Brain microvascular endothelial cell (primary cell): ENCODE results near the gene ELOVL1.

ENCODE experiments used
- DNase-seq: peaks from one replicate; pipeline ENCODE4 v3.0.0-alpha.2; 2020
- H3K27ac ChIP-seq: fragments of 250-450 bp; sonication (Bioruptor Pico); 2 replicates; pipeline ENCODE4 v1.5.1; 2020; ENCODE audit warnings: mild to moderate bottlenecking, moderate library complexity
- H3K27me3 ChIP-seq: fragments of 250-450 bp; sonication (Bioruptor Pico); replicated peaks from 2 replicates; pipeline ENCODE4 v1.5.1; 2020; ENCODE audit warnings: mild to moderate bottlenecking
- H3K36me3 ChIP-seq: fragments of 250-450 bp; sonication (Bioruptor Pico); replicated peaks from 2 replicates; pipeline ENCODE4 v1.5.1; 2020; ENCODE audit warnings: mild to moderate bottlenecking
- H3K4me3 ChIP-seq: 2 replicates; pipeline ENCODE4 v1.5.1; 2011; ENCODE audit warnings: low read depth, mild to moderate bottlenecking, control low read depth, low read length, moderate library complexity
- in situ Hi-C: cut with HindIII; loops from 2 replicates; pipeline ENCODE4 v1.10.0; 2017; ENCODE audit warnings: low sequenced_read_pairs, low pct_ligation_motif_present
- TF ChIP-seq, protein P1 (sequence below): IDR thresholded peaks from 2 replicates; pipeline ENCODE4 v1.5.1; 2011; ENCODE audit warnings: low read depth, mild to moderate bottlenecking, moderate library complexity, low read length, control low read depth, inconsistent platforms; ENCODE audit errors: missing control alignments

The ELOVL1 gene

DNA sequence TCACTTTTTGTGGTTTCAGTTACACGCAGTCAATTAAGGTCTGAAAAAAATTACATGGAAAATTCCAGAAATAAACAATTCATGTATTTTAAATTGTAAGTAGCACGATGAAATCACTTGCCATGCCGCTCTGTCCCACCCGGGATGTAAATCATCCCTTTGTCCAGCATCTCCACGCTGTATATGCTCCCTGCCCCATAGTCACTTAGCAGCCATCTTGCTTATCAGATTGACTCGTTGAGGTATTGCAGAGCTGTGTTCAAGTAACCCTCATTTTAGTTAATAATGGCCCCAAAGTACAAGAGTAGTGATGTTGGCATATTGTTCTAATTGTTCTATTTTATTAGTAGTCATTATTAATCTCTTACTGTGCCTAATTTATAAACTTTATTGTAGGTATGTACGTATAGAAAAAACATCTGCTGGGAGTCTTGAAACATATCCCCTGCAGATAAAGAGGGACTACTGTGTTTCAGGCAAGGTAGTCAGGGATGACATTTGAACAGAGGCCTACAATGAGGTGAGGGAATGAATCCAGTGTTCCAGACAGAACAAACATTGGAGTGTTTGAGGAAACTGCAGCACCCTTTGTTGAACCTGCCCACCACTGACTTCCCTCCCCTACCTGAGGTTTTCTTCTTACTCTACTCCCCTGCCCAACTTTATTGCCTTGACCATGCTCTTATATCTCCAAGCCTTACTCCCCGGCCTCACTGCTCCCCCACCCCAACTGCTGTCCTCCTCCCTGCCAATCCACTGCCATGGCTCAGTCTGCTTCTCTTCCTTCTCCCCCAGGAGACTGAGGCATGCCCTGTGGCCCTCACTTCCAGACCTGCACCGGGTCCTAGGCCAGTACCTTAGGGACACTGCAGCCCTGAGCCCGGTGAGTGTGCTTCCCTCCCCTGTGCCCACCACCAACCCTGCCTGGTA is 16.1 kb downstream of the ELOVL1 start:
- DNase-seq, result no peak
- Histone ChIP-seq H3K27me3 (no peaks in the 10 kb centered on the region), H3K4me3 (no peak overlapping the region), H3K36me3 (no peaks in the 10 kb centered on the region), H3K27ac (no peak overlapping the region)
- in situ Hi-C loops, result no loop called here
- TF ChIP-seq, protein P1, sequence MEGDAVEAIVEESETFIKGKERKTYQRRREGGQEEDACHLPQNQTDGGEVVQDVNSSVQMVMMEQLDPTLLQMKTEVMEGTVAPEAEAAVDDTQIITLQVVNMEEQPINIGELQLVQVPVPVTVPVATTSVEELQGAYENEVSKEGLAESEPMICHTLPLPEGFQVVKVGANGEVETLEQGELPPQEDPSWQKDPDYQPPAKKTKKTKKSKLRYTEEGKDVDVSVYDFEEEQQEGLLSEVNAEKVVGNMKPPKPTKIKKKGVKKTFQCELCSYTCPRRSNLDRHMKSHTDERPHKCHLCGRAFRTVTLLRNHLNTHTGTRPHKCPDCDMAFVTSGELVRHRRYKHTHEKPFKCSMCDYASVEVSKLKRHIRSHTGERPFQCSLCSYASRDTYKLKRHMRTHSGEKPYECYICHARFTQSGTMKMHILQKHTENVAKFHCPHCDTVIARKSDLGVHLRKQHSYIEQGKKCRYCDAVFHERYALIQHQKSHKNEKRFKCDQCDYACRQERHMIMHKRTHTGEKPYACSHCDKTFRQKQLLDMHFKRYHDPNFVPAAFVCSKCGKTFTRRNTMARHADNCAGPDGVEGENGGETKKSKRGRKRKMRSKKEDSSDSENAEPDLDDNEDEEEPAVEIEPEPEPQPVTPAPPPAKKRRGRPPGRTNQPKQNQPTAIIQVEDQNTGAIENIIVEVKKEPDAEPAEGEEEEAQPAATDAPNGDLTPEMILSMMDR, result no peak

DNA sequence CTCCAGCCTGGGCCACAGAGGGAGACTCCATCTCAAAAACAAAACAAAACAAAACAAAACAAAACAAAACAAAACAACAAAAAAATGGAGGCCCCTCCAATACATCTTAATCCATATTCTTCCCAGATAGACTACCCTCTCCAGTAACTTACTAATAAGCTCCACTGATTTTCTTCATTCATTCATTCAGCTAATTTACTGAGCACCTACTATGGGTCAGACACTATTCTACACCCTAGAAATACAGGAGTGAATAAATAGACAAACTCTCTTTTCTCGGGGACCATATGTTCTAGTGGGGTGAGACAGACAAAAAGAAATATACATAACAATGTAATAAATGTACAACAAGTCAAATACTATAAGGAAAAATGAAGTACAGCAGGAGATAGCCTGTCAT is 16.8 kb downstream of the ELOVL1 start:
- H3K36me3 ChIP-seq, result no peaks in the 10 kb centered on the region
- TF ChIP-seq, protein P1, result no peak
- H3K27ac ChIP-seq, result no peak overlapping the region
- in situ Hi-C loops, result no loop called here
- H3K4me3 ChIP-seq, result no peak overlapping the region
- H3K27me3 ChIP-seq, result no peaks in the 10 kb centered on the region
- no peak for DNase-seq

DNA sequence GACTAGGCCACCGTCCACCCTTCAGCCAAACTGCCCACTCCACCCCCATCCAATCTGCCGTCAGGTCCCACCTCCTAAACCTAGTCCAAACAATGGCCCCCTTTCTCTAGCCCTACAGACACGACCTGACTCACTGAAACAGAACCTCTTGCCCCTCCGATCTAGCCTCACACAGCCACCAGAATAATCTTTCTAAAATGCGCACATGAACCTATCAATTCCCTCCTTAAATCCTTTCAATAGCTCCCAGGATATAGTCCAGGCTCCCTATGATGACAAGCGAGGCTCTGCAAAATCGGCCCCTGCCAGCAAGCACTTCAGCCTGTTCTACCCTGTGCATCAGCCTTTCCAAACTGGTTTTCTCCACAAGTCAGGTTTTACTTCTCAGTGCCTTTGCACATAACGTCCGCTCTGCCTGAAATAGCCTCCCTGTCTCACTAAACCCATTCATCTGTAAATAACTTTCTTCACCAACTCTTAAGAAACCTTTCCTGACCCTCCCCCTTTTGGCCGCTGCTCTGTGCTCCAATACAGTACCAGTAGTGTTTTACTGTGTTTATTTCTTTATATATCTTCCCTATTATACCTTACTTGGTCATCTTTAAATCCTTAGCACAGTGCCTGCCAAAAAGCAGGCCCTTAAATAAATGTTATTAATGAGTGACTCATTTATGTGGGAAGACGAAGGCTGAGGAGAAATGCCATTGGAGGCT is 18.1 kb downstream of the ELOVL1 start:
- H3K27ac ChIP-seq, result peak overlapping the region; percentile 41

DNA sequence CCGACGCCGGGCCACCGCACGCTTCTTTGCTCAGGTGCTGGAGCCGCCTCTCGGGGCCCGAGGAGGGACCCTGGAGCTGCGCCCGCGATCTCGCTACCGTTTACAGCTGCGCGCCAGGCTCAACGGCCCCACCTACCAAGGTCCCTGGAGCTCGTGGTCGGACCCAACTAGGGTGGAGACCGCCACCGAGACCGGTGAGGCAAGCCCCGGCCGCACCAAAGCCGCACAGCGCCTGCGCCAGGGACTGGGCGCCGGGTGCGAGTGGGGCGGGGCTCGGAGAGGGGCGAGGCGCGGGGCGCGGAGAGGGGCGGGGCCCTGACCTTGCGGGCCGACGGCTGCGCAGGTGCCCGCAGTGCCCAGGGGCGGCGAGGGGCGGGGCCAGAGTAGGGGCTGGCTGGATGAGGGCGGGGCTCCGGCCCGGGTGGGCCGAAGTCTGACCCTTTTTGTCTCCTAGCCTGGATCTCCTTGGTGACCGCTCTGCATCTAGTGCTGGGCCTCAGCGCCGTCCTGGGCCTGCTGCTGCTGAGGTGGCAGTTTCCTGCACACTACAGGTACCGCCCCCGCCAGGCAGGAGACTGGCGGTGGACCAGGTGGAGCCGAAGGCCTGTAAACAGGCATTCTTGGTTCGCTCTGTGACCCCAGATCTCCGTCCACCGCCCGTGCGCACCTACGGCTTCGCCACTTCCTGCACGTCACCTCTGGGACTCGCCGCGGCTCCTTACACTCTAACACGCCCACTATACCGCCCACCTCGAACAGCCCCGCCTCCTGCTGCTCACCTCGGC is 18.8 kb downstream of the ELOVL1 start:
- H3K36me3 ChIP-seq, result no peaks in the 10 kb centered on the region
- H3K27me3 ChIP-seq, result no peaks in the 10 kb centered on the region
- peak overlapping the region; percentile 60 for H3K4me3 ChIP-seq
- in situ Hi-C loops, result no loop called here
- TF ChIP-seq, protein P1, result no peak
- peak; percentile 46 for DNase-seq
- peak overlapping the region; percentile 41 for H3K27ac ChIP-seq

More for the DNA sequence above, 18.1 kb downstream of the ELOVL1 start:
- in situ Hi-C loops, result no loop called here
- H3K27me3 ChIP-seq, result no peaks in the 10 kb centered on the region
- TF ChIP-seq, protein P1, result no peak
- no peaks in the 10 kb centered on the region for H3K36me3 ChIP-seq
- peak; percentile 56 for DNase-seq
- peak overlapping the region; percentile 60 for H3K4me3 ChIP-seq

DNA sequence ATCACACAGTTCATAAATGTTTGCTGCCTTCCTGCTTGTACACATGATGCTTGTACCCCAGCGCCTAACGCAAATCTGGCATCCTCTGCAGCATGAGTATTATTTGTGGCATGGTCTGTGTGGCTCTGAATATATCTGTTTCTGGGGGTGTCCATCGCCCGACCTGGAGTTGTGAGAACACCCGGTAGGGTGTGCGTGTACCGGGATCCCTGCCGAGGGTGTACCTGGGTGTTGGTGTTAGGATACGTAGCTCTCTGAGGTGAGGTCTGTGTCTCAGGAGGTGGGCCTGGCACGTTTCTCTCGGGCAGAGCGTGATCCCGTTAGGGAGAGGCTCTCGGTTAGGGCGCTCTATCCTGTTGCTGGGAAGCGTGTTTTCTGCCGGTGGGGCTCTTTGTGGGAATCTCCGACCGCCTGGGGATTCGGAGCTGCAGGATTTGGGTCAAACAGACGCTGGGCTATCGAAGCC is 19.4 kb downstream of the ELOVL1 start:
- DNase-seq, result no peak
- H3K27ac ChIP-seq, result no peak overlapping the region
- H3K36me3 ChIP-seq, result no peaks in the 10 kb centered on the region

More for the DNA sequence above, 19.4 kb downstream of the ELOVL1 start:
- TF ChIP-seq, protein P1, result no peak
- no peaks in the 10 kb centered on the region for H3K27me3 ChIP-seq
- H3K4me3 ChIP-seq, result peak overlapping the region; percentile 60
- in situ Hi-C loops, result no loop called here
